ENCODE measurements around the gene CDC42EP1. TPM values are rescaled to one million over a fixed set of nuclear protein-coding genes. Genes with fewer than 3 reads are reported as not detected.

CDC42EP1 gene
- total RNA-seq, 1 experiment from 2014 or later: 12.7 TPM

- Mint-ChIP-seq H3K9me3 (no peaks in the 10 kb centered on the region), H3K27ac (no peak overlapping the region), H3K4me3 (no peak overlapping the region), H3K36me3 (no peaks in the 10 kb centered on the region), H3K27me3 (ENCODE audit: low read depth) (peaks cover 4% of the 10 kb centered on the region; the same call in 1 of the 2 replicates), H3K4me1 (no peaks in the 10 kb centered on the region)
- ATAC-seq (no peak), DNase-seq (ENCODE audit: low spot score) (no peak)
- TF ChIP-seq ATF1 (CRISPR knock-in tag; IDR thresholded peaks at IDR 0.05) (no peak), JUN (CRISPR knock-in tag; IDR thresholded peaks at IDR 0.05) (no peak), ZNF317 (CRISPR knock-in tag; IDR thresholded peaks at IDR 0.05; ENCODE audit: borderline replicate concordance, low read depth) (no peak)
- CTCF ChIA-PET: interaction anchor here (1.2 to 3.6 kb wide), 2 partner anchors 11 to 14 kb away, joined by 5 to 15 read pairs; no protein-coding TSS in a partner anchor
- POLR2A ChIA-PET: no interaction called here
Observed at GRCh38 chr22:37578002-37578401, 17.7 kb downstream of the CDC42EP1 start.

- no peaks in the 10 kb centered on the region for H3K36me3 Mint-ChIP-seq
- DNase-seq (ENCODE audit: low spot score): no peak
- H3K4me3 Mint-ChIP-seq: no peak overlapping the region
- no peak overlapping the region for H3K27ac Mint-ChIP-seq
- no peaks in the 10 kb centered on the region; the same call in 1 of the 2 replicates for H3K27me3 Mint-ChIP-seq (ENCODE audit: low read depth)
- no peaks in the 10 kb centered on the region for H3K9me3 Mint-ChIP-seq
- peaks cover 4% of the 10 kb centered on the region for H3K4me1 Mint-ChIP-seq
- CTCF ChIA-PET: interaction anchor here (1.9 to 3.3 kb wide), 3 partner anchors 11 to 20 kb away, joined by 7 to 22 read pairs (median 22); no protein-coding TSS in a partner anchor
- ATAC-seq: no peak
- POLR2A ChIA-PET: interaction anchor here (0.8 kb wide), 1 partner anchor 12 kb away, joined by 3 read pairs; no protein-coding TSS in a partner anchor
- no peak for TF ChIP-seq RORB (CRISPR knock-in tag; IDR thresholded peaks at IDR 0.05)
- TF ChIP-seq ZNF671 (CRISPR knock-in tag; IDR thresholded peaks at IDR 0.05): no peak
- TF ChIP-seq ELF4 (CRISPR knock-in tag; IDR thresholded peaks at IDR 0.05; ENCODE audit: low read depth): no peak
- no peak for TF ChIP-seq OVOL2 (CRISPR knock-in tag; IDR thresholded peaks at IDR 0.05; ENCODE audit: borderline replicate concordance)
- no peak for TF ChIP-seq GABPB1 (CRISPR knock-in tag; IDR thresholded peaks at IDR 0.05)
- no peak for TF ChIP-seq ZNF219 (CRISPR knock-in tag; IDR thresholded peaks at IDR 0.05; ENCODE audit: borderline replicate concordance)
- no peak for TF ChIP-seq USF1 (CRISPR knock-in tag; IDR thresholded peaks at IDR 0.05)
- TF ChIP-seq HMGXB4 (CRISPR knock-in tag; IDR thresholded peaks at IDR 0.05): no peak
- TF ChIP-seq ESRRA (CRISPR knock-in tag; IDR thresholded peaks at IDR 0.05; ENCODE audit: borderline replicate concordance): no peak
- TF ChIP-seq ZBTB21 (CRISPR knock-in tag; IDR thresholded peaks at IDR 0.05; ENCODE audit: borderline replicate concordance): no peak
- no peak for TF ChIP-seq IRF2 (CRISPR knock-in tag; IDR thresholded peaks at IDR 0.05; ENCODE audit: borderline replicate concordance, low read depth)
- no peak for TF ChIP-seq SMAD3 (CRISPR knock-in tag; IDR thresholded peaks at IDR 0.05; ENCODE audit: borderline replicate concordance)
- TF ChIP-seq ZNF138 (CRISPR knock-in tag; conservative IDR thresholded peaks at IDR 0.05): no peak
Observed at GRCh38 chr22:37581504-37581903, 21.2 kb downstream of the CDC42EP1 start.

GRCh38 chr22:37582526-37582925, 22.2 kb downstream of the CDC42EP1 start:
- Mint-ChIP-seq H3K27ac (no peak overlapping the region), H3K4me3 (no peak overlapping the region), H3K36me3 (no peaks in the 10 kb centered on the region), H3K9me3 (no peaks in the 10 kb centered on the region), H3K27me3 (ENCODE audit: low read depth) (no peaks in the 10 kb centered on the region; the same call in 1 of the 2 replicates), H3K4me1 (peaks cover 4% of the 10 kb centered on the region)
- CTCF ChIA-PET: interaction anchor here (0.8 to 3.3 kb wide), 6 partner anchors 10 to 110 kb away, joined by 3 to 22 read pairs (median 4); no protein-coding TSS in a partner anchor
- TF ChIP-seq NR1H2 (CRISPR knock-in tag; IDR thresholded peaks at IDR 0.05) (no peak), ESRRA (CRISPR knock-in tag; IDR thresholded peaks at IDR 0.05; ENCODE audit: borderline replicate concordance) (0 out of 2 replicates have a peak, but pooled peaks have one; percentile 35)
- DNase-seq (ENCODE audit: low spot score) (no peak), ATAC-seq (no peak)
- POLR2A ChIA-PET: no interaction called here

All from WTC11 (cell line).